HG02763 (cell line): ENCODE data around the gene OR8A1.
"Not testable (repeated sequence)": the region's sequence is repeated elsewhere in the genome, so short reads cannot be mapped to it uniquely, and the experiment has no call there.

ENCODE experiments used
- ATAC-seq: cut with Tn5 transposase; IDR thresholded peaks from one replicate; pipeline ENCODE4 v1.9.1; 2021; ENCODE audit warnings: mild to moderate bottlenecking, moderate library complexity; ENCODE audit not compliant: unreplicated experiment

Gene OR8A1

GRCh38 chr11:124592627-124593026, 22.8 kb downstream of the OR8A1 start:
- no peak for ATAC-seq

- no peak for ATAC-seq
Observed at GRCh38 chr11:124595302-124595701, 25.5 kb downstream of the OR8A1 start.

- no peak for ATAC-seq
Observed at GRCh38 chr11:124597626-124598025, 27.8 kb downstream of the OR8A1 start.

- no peak for ATAC-seq
Observed at GRCh38 chr11:124600621-124601320, 31.0 kb downstream of the OR8A1 start.

- ATAC-seq = no peak
Observed at GRCh38 chr11:124602193-124602592, 32.4 kb downstream of the OR8A1 start.

GRCh38 chr11:124602723-124603122, 32.9 kb downstream of the OR8A1 start:
- ATAC-seq = not testable (repeated sequence)

GRCh38 chr11:124605719-124606118, 35.9 kb downstream of the OR8A1 start:
- no peak for ATAC-seq

GRCh38 chr11:124608147-124608546, 38.4 kb downstream of the OR8A1 start:
- ATAC-seq = no peak

GRCh38 chr11:124610295-124610694, 40.5 kb downstream of the OR8A1 start:
- ATAC-seq = no peak

- ATAC-seq = no peak
Observed at GRCh38 chr11:124611064-124611463, 41.3 kb downstream of the OR8A1 start, which contains the start of gene PANX3. Gene PANX3, plus strand, starts transcription at chr11:124611428. Its CDS starts 129 bp downstream, at chr11:124611557.

- no peak for ATAC-seq
Observed at GRCh38 chr11:124612045-124612444, 42.2 kb downstream of the OR8A1 start.

- no peak for ATAC-seq
Observed at GRCh38 chr11:124612567-124613246, 42.9 kb downstream of the OR8A1 start.

GRCh38 chr11:124618863-124619262, 49.1 kb downstream of the OR8A1 start:
- no peak for ATAC-seq
